SU-DHL-6 (cell line): ENCODE results near the gene NETO1.

Source experiments
- CTCF ChIP-seq: fragments of 200-600 bp; sonication (generic); IDR thresholded peaks from one replicate; pipeline ENCODE4 v1.5.1; 2017; ENCODE audit warnings: antibody characterized with exemption, mild to moderate bottlenecking, low read length, moderate library complexity; ENCODE audit not compliant: insufficient read depth, poor library complexity, severe bottlenecking
- EZH2phosphoT487 ChIP-seq: fragments of 200-600 bp; sonication (generic), shearing (Covaris generic); conservative IDR thresholded peaks from 2 replicates; pipeline ENCODE4 v1.6.1; 2018; ENCODE audit warnings: mild to moderate bottlenecking, antibody characterized with exemption, low read length, moderate library complexity, mixed read lengths

GRCh38 chr18:72867746-72868584, at the start of gene NETO1:
- TF ChIP-seq CTCF: no peak
- TF ChIP-seq EZH2phosphoT487: no peak
